Smooth muscle cell (in vitro differentiated cells): ENCODE results near the gene TMEM62. TPM values are rescaled to one million over a fixed set of nuclear protein-coding genes. Genes with fewer than 3 reads are reported as not detected.
A peak's percentile ranks its signal among the peaks of the same experiment; 100 is the strongest.

Experiments used
- DNase-seq: peaks from one replicate; lab custom pipeline; 2025; ENCODE audit not compliant: unreplicated experiment; lab: John Stamatoyannopoulos, UW
- H2AFZ ChIP-seq: fragments of 200-600 bp; sonication (generic); 2 replicates; pipeline ENCODE4 v1.6.0; 2016; ENCODE audit warnings: antibody characterized with exemption, low read depth, mild to moderate bottlenecking
- H3F3A ChIP-seq: fragments of 200-600 bp; sonication (generic); 2 replicates; pipeline ENCODE4 v1.6.0; 2017; ENCODE audit warnings: antibody characterized with exemption, low read depth
- H3K27ac ChIP-seq: fragments of 200-600 bp; sonication (generic); 2 replicates; pipeline ENCODE4 v1.5.1; 2016; ENCODE audit warnings: low read depth, mild to moderate bottlenecking
- H3K27me3 ChIP-seq: fragments of 200-600 bp; sonication (generic); 2 replicates; pipeline ENCODE4 v1.6.1; 2016; ENCODE audit warnings: low read depth, mild to moderate bottlenecking
- H3K36me3 ChIP-seq: fragments of 200-600 bp; sonication (generic); 2 replicates; pipeline ENCODE4 v1.5.1; 2016; ENCODE audit warnings: low read depth
- H3K4me1 ChIP-seq: fragments of 200-600 bp; sonication (generic); 2 replicates; pipeline ENCODE4 v1.5.1; 2016; ENCODE audit warnings: low read depth
- H3K4me2 ChIP-seq: fragments of 200-600 bp; sonication (generic); 2 replicates; pipeline ENCODE4 v1.6.0; 2016; ENCODE audit warnings: mild to moderate bottlenecking
- H3K4me3 ChIP-seq: fragments of 200-600 bp; sonication (generic); 2 replicates; pipeline ENCODE4 v1.5.1; 2016; ENCODE audit warnings: mild to moderate bottlenecking
- H3K79me2 ChIP-seq: fragments of 200-600 bp; sonication (generic); 2 replicates; pipeline ENCODE4 v1.6.0; 2016; ENCODE audit warnings: low read depth, mild to moderate bottlenecking
- H3K9ac ChIP-seq: fragments of 200-600 bp; sonication (generic); 2 replicates; pipeline ENCODE4 v1.6.0; 2016; ENCODE audit warnings: low read depth
- H3K9me3 ChIP-seq: fragments of 200-600 bp; sonication (generic); replicated peaks from 2 replicates; pipeline ENCODE4 v1.5.1; 2016; ENCODE audit warnings: low read depth
- H4K20me1 ChIP-seq: fragments of 200-600 bp; sonication (generic); 2 replicates; pipeline ENCODE4 v1.6.0; 2016; ENCODE audit warnings: low read depth
- WGBS: methylation state at CpG from one replicate; pipeline ENCODE4 v1.1.7; 2016; ENCODE audit warnings: low lambda C conversion rate; 5-methylcytosine and 5-hydroxymethylcytosine counted together
- polyA plus RNA-seq: library from polyadenylated mRNA; unstranded; fragments of >200 nt; fragmentation: Nextera tagmentation; extraction: Ambion mirVana; gene quantifications from 2 replicates; pipeline ENCODE4 v1.2.1, GENCODE V29; 2016
- total RNA-seq: library from RNA; depleted of rRNA; stranded (reverse); fragments of >200 nt; gene quantifications from 2 replicates; pipeline ENCODE4 v1.2.3, GENCODE V29; 2014
- TF ChIP-seq, protein P1 (sequence below): fragments of 200-600 bp; sonication (generic); IDR thresholded peaks from 2 replicates; pipeline ENCODE4 v1.5.1; 2017; ENCODE audit warnings: borderline replicate concordance, mild to moderate bottlenecking, antibody characterized with exemption; ENCODE audit not compliant: insufficient read depth, poor library complexity, severe bottlenecking

Gene TMEM62
- total and polyA plus RNA-seq, 2 experiments from 2014 or later = 3.1 to 12.0 TPM

DNA sequence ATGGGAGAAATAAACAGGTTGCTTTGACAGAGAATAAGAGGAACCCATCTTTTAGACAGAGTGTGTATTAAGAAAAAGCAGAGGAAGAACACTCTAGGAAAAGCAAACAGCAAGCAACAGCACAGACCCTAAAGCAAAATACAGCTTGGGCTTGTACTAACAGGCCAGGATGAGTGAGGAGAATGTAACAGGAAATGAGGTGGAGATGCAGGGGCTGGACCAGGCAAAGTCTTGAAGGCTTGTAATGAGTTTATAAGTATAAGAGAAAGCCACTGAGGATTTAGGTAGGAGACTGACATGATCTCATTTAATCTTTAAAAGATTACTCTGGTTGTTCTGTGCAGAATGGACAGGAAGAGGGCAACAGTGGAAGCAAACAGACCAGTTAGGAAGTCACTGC lies 32.4 kb upstream of the TMEM62 start:
- Histone ChIP-seq H3K4me2 (peak overlapping the region; percentile 30), H3K27ac (peak overlapping the region; percentile 6), H3F3A (peaks cover 4% of the 10 kb centered on the region), H3K36me3 (no peaks in the 10 kb centered on the region), H3K9me3 (no peaks in the 10 kb centered on the region), H3K27me3 (no peaks in the 10 kb centered on the region), H3K9ac (no peak overlapping the region), H2AFZ (no peak overlapping the region), H4K20me1 (peaks cover 77% of the 10 kb centered on the region), H3K79me2 (peaks cover 60% of the 10 kb centered on the region), H3K4me3 (no peak overlapping the region), H3K4me1 (peaks cover 7% of the 10 kb centered on the region)
- no peak for DNase-seq
- TF ChIP-seq, protein P1, sequence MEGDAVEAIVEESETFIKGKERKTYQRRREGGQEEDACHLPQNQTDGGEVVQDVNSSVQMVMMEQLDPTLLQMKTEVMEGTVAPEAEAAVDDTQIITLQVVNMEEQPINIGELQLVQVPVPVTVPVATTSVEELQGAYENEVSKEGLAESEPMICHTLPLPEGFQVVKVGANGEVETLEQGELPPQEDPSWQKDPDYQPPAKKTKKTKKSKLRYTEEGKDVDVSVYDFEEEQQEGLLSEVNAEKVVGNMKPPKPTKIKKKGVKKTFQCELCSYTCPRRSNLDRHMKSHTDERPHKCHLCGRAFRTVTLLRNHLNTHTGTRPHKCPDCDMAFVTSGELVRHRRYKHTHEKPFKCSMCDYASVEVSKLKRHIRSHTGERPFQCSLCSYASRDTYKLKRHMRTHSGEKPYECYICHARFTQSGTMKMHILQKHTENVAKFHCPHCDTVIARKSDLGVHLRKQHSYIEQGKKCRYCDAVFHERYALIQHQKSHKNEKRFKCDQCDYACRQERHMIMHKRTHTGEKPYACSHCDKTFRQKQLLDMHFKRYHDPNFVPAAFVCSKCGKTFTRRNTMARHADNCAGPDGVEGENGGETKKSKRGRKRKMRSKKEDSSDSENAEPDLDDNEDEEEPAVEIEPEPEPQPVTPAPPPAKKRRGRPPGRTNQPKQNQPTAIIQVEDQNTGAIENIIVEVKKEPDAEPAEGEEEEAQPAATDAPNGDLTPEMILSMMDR = no peak

DNA sequence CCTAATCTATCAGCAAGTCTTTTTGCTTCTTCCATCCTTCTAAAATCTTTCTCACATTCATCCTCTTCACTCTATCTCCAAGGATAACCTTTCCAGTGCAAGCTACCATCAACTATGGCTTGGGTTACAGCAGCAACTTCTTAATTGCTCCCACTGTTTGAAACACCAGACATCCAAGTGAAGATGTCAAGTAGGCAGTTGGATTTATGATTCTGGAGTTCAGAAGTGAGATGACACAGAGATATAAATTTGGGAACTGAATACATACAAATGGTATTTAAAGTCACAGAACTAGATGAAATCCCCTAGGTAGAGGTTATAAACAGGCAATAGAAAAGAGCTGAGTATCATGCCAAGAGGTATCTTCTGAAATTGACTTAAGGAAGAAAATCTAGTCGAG lies 31.2 kb upstream of the TMEM62 start:
- Histone ChIP-seq H3K27me3 (no peaks in the 10 kb centered on the region), H3F3A (peaks cover 4% of the 10 kb centered on the region), H4K20me1 (peaks cover 65% of the 10 kb centered on the region), H2AFZ (no peak overlapping the region), H3K79me2 (peaks cover 51% of the 10 kb centered on the region), H3K9me3 (no peaks in the 10 kb centered on the region), H3K9ac (no peak overlapping the region), H3K4me3 (no peak overlapping the region), H3K36me3 (no peaks in the 10 kb centered on the region), H3K4me2 (no peak overlapping the region), H3K27ac (no peak overlapping the region), H3K4me1 (peaks cover 10% of the 10 kb centered on the region)
- WGBS = 95% methylated on average over 1 of the region's 1 CpG
- no peak for DNase-seq
- TF ChIP-seq, protein P1 = no peak

DNA sequence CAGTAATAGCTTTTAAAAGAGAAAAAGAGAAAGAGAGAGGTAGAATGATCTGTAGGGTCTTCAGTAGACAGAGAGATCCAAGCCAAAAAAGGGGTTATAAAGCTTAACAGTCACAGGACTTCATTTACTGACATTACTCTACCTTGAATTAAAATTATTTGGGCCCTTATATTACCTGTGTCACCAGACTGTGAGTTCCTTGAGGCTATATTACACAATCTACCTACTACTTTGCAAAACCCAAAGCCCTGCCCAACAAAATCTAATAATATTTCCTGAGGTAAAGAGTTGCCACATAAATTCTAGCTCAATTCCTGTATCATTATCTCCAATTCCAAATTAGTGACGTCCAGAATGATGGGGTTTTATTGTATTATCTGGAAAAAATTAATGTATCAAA lies 29.5 kb upstream of the TMEM62 start:
- WGBS = 88% methylated on average over 1 of the region's 1 CpG
- Histone ChIP-seq H3K27me3 (no peaks in the 10 kb centered on the region), H3K4me3 (no peak overlapping the region), H3F3A (peaks cover 4% of the 10 kb centered on the region), H2AFZ (no peak overlapping the region), H3K4me1 (peaks cover 10% of the 10 kb centered on the region), H3K36me3 (no peaks in the 10 kb centered on the region), H3K9ac (no peak overlapping the region), H4K20me1 (peaks cover 48% of the 10 kb centered on the region), H3K27ac (peak overlapping the region; percentile 54), H3K79me2 (peaks cover 45% of the 10 kb centered on the region), H3K4me2 (peak overlapping the region; percentile 92), H3K9me3 (no peaks in the 10 kb centered on the region)
- DNase-seq = no peak
- TF ChIP-seq, protein P1 = no peak

DNA sequence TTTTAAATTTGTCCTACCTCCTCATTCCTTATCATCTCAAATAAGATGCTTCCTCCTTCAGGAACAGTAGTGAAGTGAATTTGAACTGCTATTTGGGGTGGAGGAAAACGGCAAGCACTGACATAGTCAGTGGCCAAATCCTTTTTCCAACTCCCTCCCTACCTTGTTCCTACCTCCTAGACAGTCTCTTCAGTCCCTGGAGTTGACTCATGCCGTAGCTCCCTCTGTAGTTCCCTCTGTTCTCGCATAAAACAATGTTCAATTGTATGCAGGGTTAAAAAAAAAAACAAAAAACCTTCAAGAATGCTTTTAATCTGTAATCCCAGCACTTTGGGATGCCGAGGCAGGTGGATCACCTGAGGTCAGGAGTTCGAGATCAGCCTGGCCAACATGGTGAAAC lies 29.0 kb upstream of the TMEM62 start:
- H3K79me2 ChIP-seq = peaks cover 40% of the 10 kb centered on the region
- peak overlapping the region; percentile 54 for H3K27ac ChIP-seq
- H3K4me2 ChIP-seq = peak overlapping the region; percentile 92
- no peaks in the 10 kb centered on the region for H3K27me3 ChIP-seq
- no peaks in the 10 kb centered on the region for H3K9me3 ChIP-seq
- H3K36me3 ChIP-seq = no peaks in the 10 kb centered on the region
- H3K9ac ChIP-seq = no peak overlapping the region
- H3K4me1 ChIP-seq = peaks cover 10% of the 10 kb centered on the region
- H3F3A ChIP-seq = peaks cover 4% of the 10 kb centered on the region
- H2AFZ ChIP-seq = no peak overlapping the region
- H3K4me3 ChIP-seq = peak overlapping the region; percentile 85
- WGBS = 70% methylated on average over 5 of the region's 5 CpGs
- TF ChIP-seq, protein P1 = no peak
- peaks cover 43% of the 10 kb centered on the region for H4K20me1 ChIP-seq
- no peak for DNase-seq
